CD4-positive, alpha-beta T cell treated with Interleukin-4 for 4 hours (primary cell): ENCODE results near the gene ADAMTS15.

Experiments used
- DNase-seq: peaks from one replicate; pipeline ENCODE4 v3.0.0-alpha.2; 2020

The ADAMTS15 gene

DNA sequence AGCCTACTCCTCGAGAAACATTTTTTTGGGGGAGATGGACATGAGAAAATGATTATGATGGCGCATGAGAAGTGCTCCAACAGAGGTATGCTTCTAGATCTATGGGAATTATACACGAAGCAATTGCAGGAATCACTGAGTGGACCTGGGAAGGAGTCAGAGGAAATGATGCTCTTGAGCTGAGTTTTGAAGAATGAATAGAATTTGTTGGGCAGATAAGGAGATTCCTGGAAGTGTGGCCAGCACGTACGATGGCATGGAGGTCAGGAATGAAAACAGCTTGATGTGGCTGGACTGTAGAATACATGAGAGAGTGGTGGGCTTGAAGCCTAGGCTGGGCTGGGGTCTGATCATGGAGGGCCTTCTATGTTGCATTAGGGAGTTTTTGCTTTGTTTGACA lies 31.7 kb downstream of the ADAMTS15 start:
- no peak for DNase-seq

DNA sequence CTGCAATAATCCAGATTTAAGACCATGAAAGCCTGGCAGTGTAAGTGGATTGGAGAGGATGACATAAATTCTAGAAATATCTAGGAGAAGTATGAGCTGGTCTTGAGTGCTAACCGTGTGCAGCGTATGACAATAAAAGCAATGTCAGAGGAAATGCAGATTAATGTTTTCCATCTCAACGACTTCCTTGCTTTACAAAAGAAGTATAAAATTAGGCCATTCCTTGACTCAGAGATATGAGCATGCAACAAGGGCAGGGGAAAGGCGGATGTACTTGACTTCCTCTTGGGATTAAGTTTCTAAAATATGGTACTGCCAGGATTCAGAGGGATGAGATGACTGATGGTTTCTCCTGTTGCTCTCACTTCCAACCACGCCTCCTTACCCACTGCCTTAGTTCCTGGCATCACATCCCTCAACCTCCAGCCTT lies 32.3 kb downstream of the ADAMTS15 start:
- DNase-seq, result no peak

DNA sequence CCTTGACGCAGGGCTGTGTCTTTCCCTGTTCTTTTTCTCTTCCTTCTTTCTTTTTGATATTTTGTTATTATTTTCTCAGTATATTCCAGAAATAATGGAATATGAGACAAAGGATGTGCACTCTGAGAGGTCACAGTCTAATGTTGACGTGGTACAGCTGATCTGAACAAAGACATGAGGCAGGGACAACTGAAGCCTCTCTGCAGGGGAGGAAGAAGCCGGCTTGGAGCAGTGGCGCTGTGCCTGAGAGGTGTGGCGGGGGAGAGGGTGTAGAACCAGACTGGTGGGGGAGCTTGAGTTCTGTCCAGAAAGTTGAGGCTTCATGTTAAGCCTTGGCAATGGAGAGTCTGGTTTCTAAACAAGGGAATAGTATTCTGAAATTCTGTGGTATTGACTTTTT lies 34.7 kb downstream of the ADAMTS15 start:
- no peak for DNase-seq

DNA sequence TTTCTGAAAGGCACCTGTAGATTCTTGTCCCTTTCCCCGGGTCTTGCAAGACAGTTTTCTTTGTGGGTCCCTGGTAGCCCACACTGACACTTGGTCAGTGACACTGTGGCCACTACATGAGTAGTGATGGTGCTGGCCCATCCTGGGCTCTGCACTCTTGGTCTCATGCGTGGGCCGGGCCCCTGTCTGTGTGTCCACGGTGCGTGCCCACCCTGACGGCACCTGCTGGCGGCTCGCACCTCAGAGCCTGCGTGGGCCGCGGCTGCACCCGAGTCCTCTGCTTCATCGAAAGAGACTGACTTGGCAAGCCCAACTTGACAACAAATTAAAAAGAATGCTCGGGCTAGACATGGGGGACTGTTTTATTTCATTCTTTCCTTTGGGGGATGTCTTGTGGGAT lies 37.5 kb downstream of the ADAMTS15 start:
- DNase-seq, result no peak

DNA sequence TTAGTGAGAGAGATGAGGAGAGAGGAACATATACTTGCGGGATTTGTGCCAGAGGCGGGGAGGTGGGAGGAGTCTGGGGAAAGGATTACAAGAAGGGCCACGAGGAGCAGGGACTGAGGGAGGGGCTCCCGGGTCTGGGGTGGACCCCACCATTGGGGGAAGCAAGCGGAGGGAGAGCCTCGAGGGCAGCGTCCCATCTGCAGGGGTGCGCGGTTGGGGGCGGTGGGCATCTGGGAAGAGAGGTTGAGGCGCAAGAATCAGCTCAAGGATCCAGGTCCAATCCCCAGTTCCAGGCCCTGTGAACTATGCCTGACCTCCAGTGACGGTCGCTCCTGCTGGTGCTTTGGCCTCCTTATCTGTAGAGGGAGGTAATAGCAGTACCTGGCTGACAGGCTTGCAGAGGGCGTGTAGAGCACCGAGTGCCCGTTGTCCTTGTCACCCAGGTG lies 38.0 kb downstream of the ADAMTS15 start:
- DNase-seq, result no peak

DNA sequence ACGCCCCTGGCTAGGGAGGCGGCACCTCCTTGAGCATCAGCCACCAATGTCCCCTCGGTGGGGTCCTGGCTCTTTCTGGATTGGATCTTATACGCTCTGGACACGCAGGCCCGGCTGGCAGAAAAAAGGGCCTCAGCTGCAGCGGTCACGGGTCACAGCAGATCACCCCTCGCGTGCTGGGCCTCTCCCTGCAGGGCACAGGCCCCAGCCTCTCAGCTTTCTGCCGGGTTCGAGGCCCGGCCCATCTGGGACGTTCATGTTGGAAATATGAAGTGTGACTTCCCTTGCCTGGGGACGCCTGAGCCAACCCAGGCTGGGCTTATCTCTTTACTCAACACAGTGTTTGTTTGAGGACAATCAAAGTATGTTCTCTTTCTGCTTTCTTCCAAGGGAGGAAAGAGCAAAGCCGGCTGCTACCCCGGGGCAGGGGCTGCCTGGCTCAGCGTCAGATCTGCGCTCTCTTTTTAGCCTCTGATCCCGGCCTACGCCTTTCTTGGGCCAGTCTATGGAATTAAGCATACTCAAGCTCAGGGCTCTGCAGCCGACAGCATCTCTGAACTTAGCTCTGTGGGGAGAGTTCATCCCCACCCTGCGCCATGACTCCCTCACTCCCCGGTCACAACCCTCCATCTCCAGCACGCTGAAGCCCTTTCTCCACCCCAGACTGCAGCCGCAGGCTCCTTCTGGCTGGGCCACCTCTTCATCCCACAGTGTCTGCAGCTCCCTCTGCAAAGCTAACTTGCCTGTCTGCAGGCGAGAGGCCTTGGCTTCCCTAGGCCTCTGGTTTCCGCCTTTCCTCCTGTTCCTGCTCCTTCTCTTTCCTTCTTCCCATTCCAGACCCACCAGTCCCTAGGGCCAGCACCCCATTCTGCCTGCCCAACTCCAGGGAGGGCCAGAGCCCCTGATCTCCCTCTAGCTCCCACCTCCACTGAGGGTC lies 38.8 kb downstream of the ADAMTS15 start:
- DNase-seq, result no peak

DNA sequence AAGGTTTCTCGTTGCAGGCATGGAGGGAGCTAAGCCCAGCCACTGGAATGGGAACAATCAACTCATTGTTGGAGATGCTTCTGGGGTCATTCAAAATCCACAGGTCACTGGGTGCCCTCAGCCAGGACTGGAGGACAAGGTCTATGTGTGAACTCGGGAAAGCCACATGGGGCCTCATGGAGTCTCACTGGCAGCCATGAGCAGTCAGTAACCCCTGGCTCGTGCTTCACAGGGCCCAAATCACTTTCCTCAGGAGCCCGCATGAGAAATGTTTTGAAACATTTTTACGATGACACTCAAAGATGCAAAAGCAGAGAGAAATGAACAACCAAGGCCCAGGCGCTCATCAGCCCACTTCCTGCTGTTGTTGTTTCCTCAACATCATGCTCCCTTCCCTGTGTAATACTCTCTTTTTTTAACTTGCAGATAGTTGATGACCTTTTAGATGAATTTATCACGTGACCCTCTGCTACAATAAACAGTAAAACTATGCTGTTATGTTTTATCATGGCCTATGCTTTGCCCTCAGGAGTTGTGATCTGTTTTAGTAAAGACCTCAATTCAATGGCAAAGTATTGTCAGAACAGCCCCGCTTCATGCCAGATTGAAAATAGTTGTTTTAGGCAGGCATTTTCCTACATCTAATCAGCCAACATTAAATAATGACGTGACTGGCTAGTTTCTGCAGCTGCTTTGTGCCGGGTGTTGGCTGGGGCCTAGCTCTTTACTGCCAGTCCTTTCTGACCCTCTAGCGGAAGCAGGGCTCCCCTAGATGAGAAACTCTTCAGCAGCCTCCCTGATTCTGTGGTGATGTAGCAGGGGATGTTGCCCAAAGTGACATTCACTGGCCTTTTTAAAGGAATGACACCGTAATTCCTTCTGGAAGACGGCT lies 39.7 kb downstream of the ADAMTS15 start:
- DNase-seq, result no peak

DNA sequence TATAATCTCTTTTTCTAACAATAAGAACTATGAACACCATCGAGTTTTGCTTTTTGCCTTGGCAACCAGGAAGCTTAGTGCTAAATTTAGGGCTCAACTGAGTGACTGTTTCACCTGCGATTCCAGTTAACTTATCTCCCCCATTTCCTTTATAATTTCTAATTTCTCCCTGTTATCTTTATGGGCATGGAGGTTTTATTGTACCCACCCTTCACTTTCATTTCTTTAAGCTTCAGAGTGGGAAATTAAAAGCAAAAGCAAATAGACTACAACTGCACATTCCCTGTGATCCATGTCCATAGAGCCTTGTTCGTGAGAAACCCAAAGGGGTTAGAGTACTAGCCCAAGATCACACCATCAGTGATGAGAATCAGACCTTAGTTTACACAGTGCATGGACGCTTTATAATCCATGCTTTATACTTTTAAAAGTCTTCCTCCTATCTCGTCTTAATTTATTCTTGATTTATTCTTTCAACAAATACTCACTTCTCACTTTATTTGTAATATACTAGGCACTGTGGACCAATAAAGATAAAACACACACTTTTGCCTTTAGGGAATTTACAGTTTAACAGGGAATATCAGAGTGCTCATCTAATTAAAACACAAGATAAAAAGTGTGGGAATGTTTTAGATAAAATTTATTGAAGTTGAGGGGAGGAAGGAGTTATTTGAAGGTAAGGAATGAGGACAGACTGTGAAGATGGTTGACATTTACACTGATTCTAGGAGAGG lies 40.6 kb downstream of the ADAMTS15 start:
- DNase-seq, result no peak

DNA sequence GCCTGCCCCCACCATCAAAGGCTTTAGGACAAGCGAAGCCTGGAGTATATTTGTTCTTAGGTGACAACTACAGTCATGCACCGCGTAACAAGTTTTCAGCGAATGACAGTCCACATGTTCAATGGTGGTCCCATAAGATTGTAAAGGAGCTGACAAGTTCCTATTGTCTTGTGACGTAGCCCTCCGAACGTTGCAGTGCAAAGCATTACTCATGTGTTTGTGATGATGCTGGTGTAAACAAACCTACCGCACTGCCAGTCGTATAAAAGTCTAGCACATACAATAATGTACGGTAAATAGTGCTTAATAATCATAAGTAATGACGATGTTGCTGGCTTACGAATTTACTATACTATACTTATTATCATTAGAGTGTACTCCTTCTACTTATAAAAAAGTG lies 41.3 kb downstream of the ADAMTS15 start:
- DNase-seq, result no peak

DNA sequence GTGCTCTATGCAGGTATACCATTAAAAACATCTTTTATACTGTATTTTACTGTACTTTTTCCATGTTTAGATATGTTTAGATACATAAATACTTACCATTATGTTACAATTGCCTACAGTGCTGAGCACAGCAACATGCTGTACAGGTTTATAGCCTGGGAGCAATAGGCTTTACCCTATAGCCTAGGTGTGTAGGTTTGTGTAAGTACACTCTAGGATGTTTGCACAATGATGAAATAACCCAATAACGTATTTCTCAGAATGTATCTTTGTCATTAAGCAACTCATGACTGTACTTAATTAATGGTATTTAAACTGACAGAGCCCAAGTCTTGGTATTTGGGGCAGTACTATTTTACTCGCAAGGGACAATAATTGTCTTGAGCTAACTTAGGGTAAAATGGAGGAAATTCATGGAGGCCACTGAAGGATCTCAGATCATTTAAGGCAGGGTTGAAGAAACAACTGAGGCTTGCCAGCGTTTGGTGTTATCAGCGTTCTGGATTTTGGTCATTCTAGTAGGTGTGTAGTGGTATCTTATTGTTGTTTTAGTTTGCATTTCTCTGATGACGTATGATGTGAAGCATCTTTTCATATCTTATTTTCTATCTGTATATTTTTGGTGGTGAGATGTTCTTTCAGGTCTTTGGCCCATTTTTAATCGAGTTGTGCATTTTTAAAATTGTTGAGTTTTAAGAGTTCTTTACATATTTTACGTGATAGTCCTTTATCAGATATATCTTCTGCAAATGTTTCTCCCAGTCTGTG lies 42.4 kb downstream of the ADAMTS15 start:
- no peak for DNase-seq

DNA sequence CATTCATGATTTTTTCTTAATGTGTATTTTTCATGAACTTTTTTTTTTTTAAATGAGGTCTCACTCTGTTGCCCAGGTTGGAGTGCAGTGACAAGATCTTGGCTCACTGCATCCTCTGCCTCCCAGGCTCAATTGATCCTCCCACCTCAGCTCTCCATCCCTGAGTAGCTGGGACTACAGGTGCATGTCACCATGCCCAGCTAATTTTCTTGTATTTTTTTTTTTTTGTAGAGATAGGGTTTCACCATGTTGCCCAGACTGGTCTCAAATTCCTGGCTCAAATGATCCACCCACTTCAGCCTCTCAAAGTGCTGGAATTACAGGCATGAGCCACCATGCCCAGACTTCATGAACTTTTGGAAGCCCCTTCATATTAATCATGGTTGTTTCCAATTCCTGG lies 49.7 kb downstream of the ADAMTS15 start:
- DNase-seq, result no peak

DNA sequence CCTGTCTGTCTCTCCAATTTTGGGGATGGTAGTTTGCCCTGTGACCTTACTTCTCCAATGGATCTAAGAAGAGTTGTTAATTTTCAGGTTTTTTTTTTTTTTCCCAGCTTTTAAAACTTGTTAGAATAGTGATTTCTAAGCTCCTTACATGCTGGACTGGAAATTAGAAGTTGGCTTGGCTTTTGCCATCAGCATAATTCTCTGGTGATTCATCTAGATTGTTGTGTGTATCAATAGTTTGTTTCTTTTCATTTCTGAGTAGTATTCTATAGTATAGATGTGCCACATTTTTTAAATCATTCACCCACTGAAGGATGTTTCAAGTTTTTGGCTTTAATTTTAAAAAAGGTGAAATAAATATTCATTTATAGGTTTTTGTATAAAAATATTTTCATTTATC lies 51.4 kb downstream of the ADAMTS15 start:
- DNase-seq, result no peak

DNA sequence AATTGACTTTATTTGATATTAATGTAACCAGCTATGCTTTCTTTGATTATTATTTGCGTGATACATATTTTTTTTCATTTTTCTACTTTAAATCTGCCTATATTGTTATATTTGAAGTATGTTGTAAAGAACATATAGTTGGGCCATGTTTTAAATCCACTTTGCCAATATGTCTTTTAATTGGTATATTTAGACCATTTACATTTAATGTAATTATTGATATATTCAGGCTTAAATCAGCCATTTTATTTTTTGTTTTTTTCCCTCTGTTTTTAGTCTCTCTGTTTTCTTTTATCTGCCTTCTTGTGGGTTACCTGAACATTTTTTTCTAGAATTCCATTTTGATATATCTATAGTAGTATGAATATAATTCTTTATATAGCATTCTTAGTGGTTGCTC lies 55.9 kb downstream of the ADAMTS15 start:
- DNase-seq, result no peak

DNA sequence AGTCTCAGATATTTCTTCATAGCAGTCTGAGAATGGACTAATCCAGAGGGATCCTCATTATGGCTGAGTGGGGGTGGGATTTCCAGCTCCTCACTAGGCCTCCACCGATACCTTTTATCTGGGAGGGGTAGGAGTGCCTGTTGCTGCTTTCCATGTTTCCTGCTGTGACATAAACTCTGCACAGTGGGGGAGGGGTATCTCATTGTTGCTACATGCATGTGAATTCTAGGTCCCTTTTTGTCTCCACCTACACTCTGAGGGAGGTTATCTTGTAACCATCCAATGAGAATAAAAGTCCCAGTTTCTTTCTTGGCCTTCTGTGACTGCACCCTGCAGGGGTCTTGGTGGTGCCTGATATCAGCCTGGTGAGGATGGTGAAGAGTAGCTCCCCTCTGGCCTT lies 60.5 kb downstream of the ADAMTS15 start:
- DNase-seq, result no peak

DNA sequence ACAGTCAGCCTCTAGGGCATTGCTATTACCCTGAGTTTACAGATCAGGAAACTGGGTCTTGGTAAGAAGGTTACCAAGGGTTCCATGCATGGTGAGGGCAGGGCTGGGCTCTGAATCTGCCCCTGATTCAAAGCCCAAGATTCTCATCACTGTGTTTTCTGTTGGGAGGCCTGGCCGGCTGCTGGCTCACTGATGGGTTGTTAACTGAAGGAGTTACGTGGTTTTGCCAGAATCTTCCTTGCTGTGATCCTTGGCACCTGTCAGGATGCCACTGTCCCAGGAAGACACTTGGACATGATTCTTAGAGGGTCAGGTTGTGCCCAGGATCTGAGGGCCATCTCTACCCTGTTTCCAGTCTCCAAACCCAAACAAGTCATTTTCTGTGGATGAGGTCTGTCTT lies 61.5 kb downstream of the ADAMTS15 start:
- no peak for DNase-seq

DNA sequence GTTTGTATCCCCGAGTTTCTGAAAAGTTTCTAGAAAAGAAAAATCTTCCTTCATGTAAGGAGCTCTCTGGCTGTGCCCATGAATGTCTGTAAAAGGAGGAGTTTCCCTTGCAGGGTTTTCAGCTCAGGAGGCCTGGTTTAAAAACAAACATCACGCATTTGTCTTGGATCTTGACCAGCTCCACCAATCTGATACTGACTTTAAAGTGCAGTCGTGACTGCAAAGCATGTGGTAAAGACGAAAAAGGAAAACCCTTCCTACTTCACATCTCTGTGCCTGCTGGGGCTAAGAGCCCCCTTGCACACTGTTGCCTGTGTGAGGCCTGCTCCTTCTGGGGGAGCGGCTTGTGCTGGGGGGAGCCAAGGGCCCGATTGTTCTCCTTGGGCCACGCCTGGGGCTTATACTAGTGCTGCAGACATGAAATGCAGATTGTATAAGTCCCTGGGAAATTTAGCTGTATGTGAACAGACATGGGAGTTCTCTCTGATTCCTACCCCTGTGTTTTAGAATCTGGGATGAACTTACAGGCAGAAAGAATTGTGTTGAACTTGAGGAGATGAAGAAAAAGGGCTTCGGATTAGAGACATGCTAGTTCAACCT lies 62.1 kb downstream of the ADAMTS15 start:
- no peak for DNase-seq

DNA sequence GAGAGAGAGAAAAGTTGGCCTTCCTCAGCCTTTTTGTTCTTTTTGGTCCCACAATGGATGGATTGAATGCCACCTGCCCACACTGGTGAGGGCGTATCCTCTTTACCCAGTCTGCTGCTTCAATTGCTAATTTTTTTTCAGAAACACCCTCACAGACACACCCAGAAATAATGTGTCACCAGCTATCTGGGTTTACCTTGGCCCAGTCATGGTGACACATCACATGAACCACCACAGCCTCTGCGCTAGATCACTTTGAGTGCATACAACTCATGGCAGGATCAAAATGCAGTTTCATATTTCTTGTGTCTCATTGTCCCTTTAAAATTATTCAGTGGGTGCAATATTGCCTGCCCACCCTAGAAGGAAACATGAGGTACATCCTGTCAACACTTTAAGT lies 63.3 kb downstream of the ADAMTS15 start:
- no peak for DNase-seq

DNA sequence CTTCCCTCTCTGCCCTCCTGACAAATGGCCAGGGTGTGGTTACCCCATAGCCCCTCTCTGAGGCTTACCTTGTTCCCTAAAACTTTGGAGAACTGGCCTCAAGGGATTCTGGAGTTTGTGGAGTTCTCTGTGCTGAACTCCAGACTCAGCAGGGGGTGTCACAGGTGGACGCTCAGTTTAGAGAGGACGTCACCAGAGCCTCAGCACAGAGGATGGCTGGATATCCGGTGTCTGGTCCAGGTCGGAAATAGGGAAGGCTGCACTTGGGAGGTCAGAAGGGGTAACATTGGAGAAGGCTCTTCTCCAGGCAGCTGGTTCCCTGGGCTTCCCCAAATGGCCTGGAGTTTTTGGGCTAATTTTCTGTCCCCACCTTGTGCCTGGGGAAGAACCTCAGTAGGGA lies 64.2 kb downstream of the ADAMTS15 start:
- DNase-seq, result no peak

DNA sequence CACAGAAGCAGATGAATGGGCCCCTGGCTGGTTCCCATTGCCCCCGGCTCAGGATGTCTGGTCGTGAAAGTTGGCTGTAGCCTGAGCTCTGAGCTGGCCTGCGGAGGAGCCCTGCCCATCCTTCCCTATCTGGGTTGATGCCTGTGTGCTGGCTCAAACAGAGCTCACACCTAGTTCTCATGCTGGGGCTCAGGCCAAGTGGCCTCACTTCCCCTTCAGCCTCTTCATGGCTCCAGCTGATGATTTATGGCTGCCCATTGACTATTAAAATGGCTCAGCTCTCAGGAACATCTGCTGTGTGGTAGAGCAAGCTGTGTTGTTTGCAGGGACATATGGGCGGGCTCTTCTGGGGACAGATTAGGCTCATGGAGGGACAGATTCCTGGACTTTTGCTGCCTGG lies 64.7 kb downstream of the ADAMTS15 start:
- no peak for DNase-seq

DNA sequence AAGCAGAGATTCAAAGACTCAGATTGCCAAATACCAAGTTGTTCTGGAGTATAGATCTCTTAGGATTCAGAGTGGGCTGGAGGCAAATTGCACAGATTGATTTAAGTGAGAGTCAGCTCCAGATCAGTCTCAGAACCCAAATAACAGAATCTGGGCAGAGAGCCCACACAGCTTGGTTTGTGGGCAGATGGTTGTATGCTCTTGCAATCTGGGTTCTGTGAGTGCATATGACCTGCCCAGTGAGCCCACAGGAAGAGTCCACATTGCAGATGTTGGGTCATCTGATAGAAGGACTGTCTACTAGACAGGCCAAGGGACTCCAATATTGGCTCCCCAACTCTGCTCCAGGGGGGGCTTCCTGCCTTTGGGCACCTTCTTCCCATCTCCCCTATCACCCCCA lies 65.9 kb downstream of the ADAMTS15 start:
- no peak for DNase-seq

DNA sequence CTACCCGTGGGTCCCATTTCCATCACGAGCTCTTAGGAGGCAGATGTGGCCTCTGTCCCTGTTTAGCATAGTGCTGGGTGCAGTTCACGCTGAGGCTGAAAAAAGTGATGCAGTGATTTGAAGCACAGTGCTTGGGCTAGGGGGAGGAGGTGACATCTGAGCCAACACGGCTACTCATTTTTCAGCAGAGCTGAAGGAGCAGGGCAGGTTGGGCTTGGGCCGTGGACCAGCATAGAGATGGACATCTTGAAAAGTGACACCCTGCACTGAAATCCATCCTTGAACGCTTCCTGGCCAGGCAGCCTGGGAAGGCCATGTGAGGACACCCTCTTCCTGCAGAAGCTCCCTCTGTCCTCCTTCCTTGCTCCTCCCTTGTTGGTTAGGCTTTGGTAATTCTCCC lies 66.4 kb downstream of the ADAMTS15 start:
- DNase-seq, result no peak
